Tibial artery (tissue), 4 donors: ENCODE data around the gene JOSD1.

Experiments
- DNase-seq, 2 donors: peaks; one replicate each; pipeline ENCODE4 v3.0.0-alpha.2; 2019
- H3K27ac ChIP-seq, 2 donors: fragments of 200-600 bp; sonication (generic) in 1 of 2; 1 replicate in 1 of 2; 2 replicates in 1 of 2; pipeline ENCODE4 v1.5.1; 2018 to 2019; ENCODE audit warnings: mild to moderate bottlenecking in 1 of 2
- H3K27me3 ChIP-seq, 2 donors: fragments of 200-600 bp; sonication (generic) in 1 of 2; one replicate each; pipeline versions ENCODE4 v1.5.1 to v1.6.0; 2016 to 2019
- H3K36me3 ChIP-seq, 3 donors: fragments of 200-600 bp; sonication (generic) in 2 of 3; one replicate each; pipeline ENCODE4 v1.5.1; 2016 to 2019; ENCODE audit warnings: mild to moderate bottlenecking in 2 of 3
- H3K4me1 ChIP-seq, 4 donors: fragments of 200-600 bp; sonication (generic) in 2 of 4; 1 replicate in 3 of 4; 2 replicates in 1 of 4; pipeline ENCODE4 v1.5.1; 2016 to 2019
- H3K4me3 ChIP-seq, 2 donors: fragments of 200-600 bp; sonication (generic) in 1 of 2; 1 replicate in 1 of 2; 2 replicates in 1 of 2; pipeline ENCODE4 v1.5.1; 2018 to 2019; ENCODE audit warnings: mild to moderate bottlenecking in 2 of 2
- H3K9me3 ChIP-seq, 3 donors: fragments of 200-600 bp; sonication (generic) in 1 of 3; one replicate each; pipeline ENCODE4 v1.5.1; 2016 to 2019
- intact Hi-C: fragments of 100-400 bp; cut with DNase I; formaldehyde crosslinking; loops from one replicate; pipeline ENCODE4 v1.15.0; 2023; ENCODE audit warnings: low total_unique reads
- TF ChIP-seq, protein P1 (sequence below), 2 experiments: fragments of 200-600 bp in 1 of 2; fragments of 450-650 bp in 1 of 2; IDR thresholded peaks; one replicate each; pipeline ENCODE4 v1.5.1; 2017 to 2019; ENCODE audit warnings: antibody characterized with exemption in 2 of 2, mild to moderate bottlenecking in 1 of 2, moderate library complexity in 1 of 2

JOSD1 gene

DNA sequence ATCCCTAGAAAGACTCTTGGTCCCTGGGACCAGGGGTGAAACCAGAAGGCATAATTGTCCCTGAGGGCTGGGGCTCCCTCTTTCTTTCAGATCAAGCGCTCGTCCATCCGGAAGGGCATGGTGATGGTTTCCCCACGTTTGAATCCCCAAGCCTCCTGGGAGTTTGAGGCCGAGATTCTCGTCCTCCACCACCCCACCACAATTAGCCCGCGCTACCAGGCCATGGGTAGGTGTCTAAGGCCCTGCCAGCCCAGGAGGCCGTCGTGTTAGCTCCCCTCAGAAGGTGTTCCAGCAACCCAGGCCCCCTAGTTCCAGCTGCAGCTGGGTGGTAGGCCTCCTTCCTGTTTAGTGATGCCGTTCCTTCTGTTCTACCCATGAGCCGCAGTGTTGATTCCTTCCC, 26.4 kb upstream of the JOSD1 start:
- Histone ChIP-seq H3K9me3 (no peaks in the 10 kb centered on the region), H3K4me3 (no peak overlapping the region), H3K4me1 (peaks cover 0 to 11% (median 9%) of the 10 kb centered on the region in 4 donors), H3K36me3 (peaks cover 82 to 96% (median 94%) of the 10 kb centered on the region in 3 donors), H3K27me3 (no peaks in the 10 kb centered on the region), H3K27ac (no peak overlapping the region)
- TF ChIP-seq, protein P1, sequence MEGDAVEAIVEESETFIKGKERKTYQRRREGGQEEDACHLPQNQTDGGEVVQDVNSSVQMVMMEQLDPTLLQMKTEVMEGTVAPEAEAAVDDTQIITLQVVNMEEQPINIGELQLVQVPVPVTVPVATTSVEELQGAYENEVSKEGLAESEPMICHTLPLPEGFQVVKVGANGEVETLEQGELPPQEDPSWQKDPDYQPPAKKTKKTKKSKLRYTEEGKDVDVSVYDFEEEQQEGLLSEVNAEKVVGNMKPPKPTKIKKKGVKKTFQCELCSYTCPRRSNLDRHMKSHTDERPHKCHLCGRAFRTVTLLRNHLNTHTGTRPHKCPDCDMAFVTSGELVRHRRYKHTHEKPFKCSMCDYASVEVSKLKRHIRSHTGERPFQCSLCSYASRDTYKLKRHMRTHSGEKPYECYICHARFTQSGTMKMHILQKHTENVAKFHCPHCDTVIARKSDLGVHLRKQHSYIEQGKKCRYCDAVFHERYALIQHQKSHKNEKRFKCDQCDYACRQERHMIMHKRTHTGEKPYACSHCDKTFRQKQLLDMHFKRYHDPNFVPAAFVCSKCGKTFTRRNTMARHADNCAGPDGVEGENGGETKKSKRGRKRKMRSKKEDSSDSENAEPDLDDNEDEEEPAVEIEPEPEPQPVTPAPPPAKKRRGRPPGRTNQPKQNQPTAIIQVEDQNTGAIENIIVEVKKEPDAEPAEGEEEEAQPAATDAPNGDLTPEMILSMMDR (IDR thresholded peaks at IDR 0.05): no peak
- intact Hi-C loops: no loop called here
- DNase-seq: peak in 1 of 2 donors; percentile 58

GRCh38 chr22:38725900-38726655, 25.3 kb upstream of the JOSD1 start:
- TF ChIP-seq, protein P1 (IDR thresholded peaks at IDR 0.05): no peak
- no peaks in the 10 kb centered on the region for H3K27me3 ChIP-seq
- H3K27ac ChIP-seq: no peak overlapping the region
- DNase-seq: peak in 1 of 2 donors; percentile 60
- no peak overlapping the region for H3K4me3 ChIP-seq
- no peaks in the 10 kb centered on the region for H3K9me3 ChIP-seq
- intact Hi-C loops: no loop called here
- H3K4me1 ChIP-seq: peaks cover 0 to under 1% (median 0%) of the 10 kb centered on the region in 4 donors
- H3K36me3 ChIP-seq: peaks cover 88 to 100% (median 100%) of the 10 kb centered on the region in 3 donors

- Histone ChIP-seq H3K27ac (no peak overlapping the region), H3K4me3 (no peak overlapping the region), H3K27me3 (no peaks in the 10 kb centered on the region), H3K9me3 (no peaks in the 10 kb centered on the region), H3K4me1 (no peaks in the 10 kb centered on the region), H3K36me3 (peaks cover 80 to 100% (median 95%) of the 10 kb centered on the region in 3 donors)
- DNase-seq: peak in 1 of 2 donors; percentile 58
- intact Hi-C loops: no loop called here
- TF ChIP-seq, protein P1 (IDR thresholded peaks at IDR 0.05): peak; percentile 29
Measured at GRCh38 chr22:38724926-38725571, 24.3 kb upstream of the JOSD1 start.

GRCh38 chr22:38724176-38724575, 23.4 kb upstream of the JOSD1 start:
- Histone ChIP-seq H3K4me1 (peaks cover 0 to 3% (median 1%) of the 10 kb centered on the region in 4 donors), H3K27ac (no peak overlapping the region), H3K36me3 (peaks cover 73 to 93% (median 86%) of the 10 kb centered on the region in 3 donors), H3K9me3 (no peaks in the 10 kb centered on the region), H3K27me3 (no peaks in the 10 kb centered on the region), H3K4me3 (no peak overlapping the region)
- intact Hi-C loops: no loop called here
- TF ChIP-seq, protein P1 (IDR thresholded peaks at IDR 0.05): no peak
- DNase-seq: peak in 1 of 2 donors; percentile 46

DNA sequence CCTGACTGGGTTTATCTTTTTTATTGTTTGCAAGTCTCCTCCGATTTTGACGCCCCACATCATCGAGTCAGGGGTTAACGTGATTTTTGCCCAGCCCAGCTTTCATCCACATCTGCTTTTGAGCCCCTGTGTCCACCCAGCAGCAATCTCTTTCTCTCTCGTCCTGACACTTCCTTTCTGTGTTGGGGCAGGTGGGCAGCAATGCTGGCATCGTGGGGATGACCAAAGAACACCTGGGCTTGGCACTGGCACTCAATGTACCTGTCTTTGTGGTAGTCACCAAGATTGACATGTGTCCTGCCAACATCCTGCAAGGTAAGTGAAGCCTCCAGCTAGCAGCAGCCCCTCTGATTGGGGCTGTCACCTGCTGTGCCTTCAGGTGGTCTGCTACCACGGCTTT, 20.8 kb upstream of the JOSD1 start:
- Histone ChIP-seq H3K4me1 (peaks cover 0 to 17% (median 12%) of the 10 kb centered on the region in 4 donors), H3K9me3 (no peaks in the 10 kb centered on the region), H3K27ac (no peak overlapping the region), H3K4me3 (no peak overlapping the region), H3K27me3 (no peaks in the 10 kb centered on the region), H3K36me3 (peaks cover 62 to 82% (median 70%) of the 10 kb centered on the region in 3 donors)
- intact Hi-C loops: no loop called here
- TF ChIP-seq, protein P1 (IDR thresholded peaks at IDR 0.05): no peak
- DNase-seq: peak in 1 of 2 donors; percentile 42
